ENCODE results near the gene ADA.

Gene ADA

DNA sequence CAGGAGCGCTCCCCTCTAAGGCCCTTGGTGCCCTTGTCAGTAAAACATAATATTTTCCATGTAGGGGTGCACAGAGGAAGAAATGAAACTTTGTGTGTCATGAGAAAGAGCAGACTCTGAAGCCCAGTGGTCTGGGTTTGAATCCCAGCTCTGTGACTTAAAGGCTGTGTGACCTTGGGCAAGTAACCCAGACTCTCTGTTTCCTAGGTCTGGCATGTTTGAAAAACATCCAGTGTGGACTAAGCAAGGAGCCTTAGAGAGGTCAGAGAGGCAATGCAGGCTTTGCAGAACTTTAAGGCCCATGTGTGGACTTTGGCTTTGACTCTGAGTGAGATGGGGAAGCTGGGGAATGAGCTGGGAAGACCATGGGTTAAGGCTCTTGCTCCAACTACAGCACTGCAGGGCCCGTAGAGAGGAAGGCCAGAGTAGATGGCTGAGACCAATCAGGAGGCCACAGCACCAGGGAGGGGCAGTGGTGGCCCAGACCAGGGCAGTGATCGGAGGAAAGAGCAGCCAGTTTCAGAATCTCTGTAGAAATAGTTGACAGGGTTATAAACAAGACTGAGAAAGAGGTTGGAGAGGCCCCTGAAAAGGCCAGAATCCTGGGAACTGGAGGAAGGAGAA lies 18.2 kb downstream of the ADA start:
- WGBS, result 82% methylated on average over 2 of the region's 3 CpGs
- Histone ChIP-seq H3K9ac (ENCODE audit: low read depth, low read length) (no peak overlapping the region), H3K4me3 (ENCODE audit: low read length) (no peak overlapping the region), H3K4me1 (ENCODE audit: insufficient read depth, low read length) (0 out of 2 replicates have a peak, but pooled peaks cover 5% of the 10 kb centered on the region), H3K36me3 (ENCODE audit: insufficient read depth, low read length) (peaks cover 7% of the 10 kb centered on the region; the same call in 1 of the 2 replicates), H3K9me3 (ENCODE audit: insufficient read depth, low read depth, low read length) (no peaks in the 10 kb centered on the region), H3K27me3 (ENCODE audit: insufficient read depth, low read length) (no peaks in the 10 kb centered on the region), H3K27ac (ENCODE audit: low read depth, low read length) (no peak overlapping the region)

DNA sequence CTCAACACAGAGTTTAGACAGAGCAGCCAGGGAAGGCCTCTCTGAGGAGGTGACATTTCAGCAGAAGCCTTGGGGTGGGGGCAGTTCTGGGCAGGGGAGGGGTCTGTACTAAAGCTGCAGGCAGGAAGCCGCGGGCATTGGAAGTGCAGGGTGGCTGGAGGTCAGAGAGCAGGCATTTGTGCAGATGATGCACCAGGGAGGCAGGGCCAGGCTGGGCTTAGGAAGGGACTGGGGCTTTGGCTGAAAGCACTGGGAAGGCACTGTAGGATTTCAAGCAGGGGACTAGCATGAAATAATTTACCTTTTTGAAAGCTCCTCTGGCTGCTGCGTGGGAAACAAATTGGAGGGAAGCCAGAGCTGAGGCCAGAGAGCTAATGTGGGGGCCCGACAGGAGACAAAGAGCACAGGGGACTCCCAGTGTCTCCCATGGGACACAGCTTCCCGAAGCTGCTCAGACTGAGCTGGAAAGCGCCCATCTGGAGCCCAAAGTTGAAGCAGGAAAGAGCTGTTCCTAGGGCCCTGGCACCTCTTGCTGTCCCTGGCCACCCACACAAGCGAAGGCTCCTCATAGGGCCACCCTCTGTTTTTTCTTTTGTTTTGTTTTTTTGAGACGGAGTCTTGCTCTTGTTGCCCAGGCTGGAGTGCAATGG lies 19.3 kb downstream of the ADA start:
- Histone ChIP-seq H3K9ac (ENCODE audit: low read depth, low read length) (no peak overlapping the region), H3K36me3 (ENCODE audit: insufficient read depth, low read length) (peaks cover 7% of the 10 kb centered on the region), H3K4me1 (ENCODE audit: insufficient read depth, low read length) (0 out of 2 replicates have a peak, but pooled peaks cover 5% of the 10 kb centered on the region), H3K4me3 (ENCODE audit: low read length) (no peak overlapping the region), H3K27me3 (ENCODE audit: insufficient read depth, low read length) (no peaks in the 10 kb centered on the region), H3K27ac (ENCODE audit: low read depth, low read length) (no peak overlapping the region), H3K9me3 (ENCODE audit: insufficient read depth, low read depth, low read length) (no peaks in the 10 kb centered on the region)
- 88% methylated on average over 8 of the region's 8 CpGs for WGBS

DNA sequence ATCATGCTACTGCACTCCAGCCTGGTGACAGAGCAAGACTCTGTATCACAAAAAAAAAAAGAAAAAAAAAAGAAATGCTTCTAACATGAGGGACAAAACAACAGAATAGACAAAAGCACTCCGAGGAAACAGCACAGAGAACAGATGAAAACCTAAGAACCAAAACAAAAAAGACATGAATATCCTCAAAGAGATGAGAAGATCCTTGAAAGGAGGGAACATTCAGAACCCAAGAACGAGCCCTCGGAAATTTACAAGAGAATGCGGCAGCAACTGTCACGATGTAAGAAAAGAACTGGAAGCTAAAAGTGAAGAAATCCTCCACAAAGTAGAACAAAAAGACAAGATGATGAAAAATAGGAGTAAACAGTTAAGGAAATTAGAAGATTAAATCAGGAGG lies 21.2 kb downstream of the ADA start:
- H3K27ac ChIP-seq (ENCODE audit: low read depth, low read length), result no peak overlapping the region
- no peak overlapping the region for H3K4me3 ChIP-seq (ENCODE audit: low read length)
- 0 out of 2 replicates have a peak, but pooled peaks cover 5% of the 10 kb centered on the region for H3K4me1 ChIP-seq (ENCODE audit: insufficient read depth, low read length)
- no peak overlapping the region for H3K9ac ChIP-seq (ENCODE audit: low read depth, low read length)
- H3K9me3 ChIP-seq (ENCODE audit: insufficient read depth, low read depth, low read length), result no peaks in the 10 kb centered on the region
- 61% methylated on average over 4 of the region's 5 CpGs for WGBS
- H3K36me3 ChIP-seq (ENCODE audit: insufficient read depth, low read length), result peaks cover 7% of the 10 kb centered on the region
- H3K27me3 ChIP-seq (ENCODE audit: insufficient read depth, low read length), result no peaks in the 10 kb centered on the region

GRCh38 chr20:44629542-44629941 lies 22.0 kb downstream of the ADA start:
- H3K27me3 ChIP-seq (ENCODE audit: insufficient read depth, low read length), result no peaks in the 10 kb centered on the region
- no peak overlapping the region for H3K27ac ChIP-seq (ENCODE audit: low read depth, low read length)
- 93% methylated on average over 10 of the region's 10 CpGs for WGBS
- no peaks in the 10 kb centered on the region for H3K9me3 ChIP-seq (ENCODE audit: insufficient read depth, low read depth, low read length)
- peaks cover under 1% of the 10 kb centered on the region; the same call in 1 of the 2 replicates for H3K36me3 ChIP-seq (ENCODE audit: insufficient read depth, low read length)
- H3K4me3 ChIP-seq (ENCODE audit: low read length), result no peak overlapping the region
- H3K4me1 ChIP-seq (ENCODE audit: insufficient read depth, low read length), result 0 out of 2 replicates have a peak, but pooled peaks cover 5% of the 10 kb centered on the region
- no peak overlapping the region for H3K9ac ChIP-seq (ENCODE audit: low read depth, low read length)

DNA sequence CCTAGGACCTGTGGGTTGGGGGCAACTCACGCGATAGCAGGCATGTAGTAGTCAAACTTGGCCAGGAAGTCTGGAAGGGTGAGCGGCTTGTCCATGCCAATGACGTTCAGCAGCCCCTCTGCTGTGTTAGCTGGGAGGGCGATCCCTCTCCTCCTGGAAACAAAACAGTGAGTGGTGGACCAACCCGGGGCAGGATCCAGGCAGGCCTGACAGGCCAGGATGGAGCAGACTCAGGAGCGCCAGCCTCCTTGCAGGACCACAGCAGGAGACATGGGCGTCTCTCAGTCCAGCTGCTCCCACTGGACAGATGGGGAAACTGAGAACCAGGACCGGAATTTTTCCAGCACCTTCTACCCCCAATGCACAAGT lies 22.5 kb downstream of the ADA start:
- Histone ChIP-seq H3K9me3 (ENCODE audit: insufficient read depth, low read depth, low read length) (no peaks in the 10 kb centered on the region), H3K4me3 (ENCODE audit: low read length) (no peak overlapping the region), H3K9ac (ENCODE audit: low read depth, low read length) (no peak overlapping the region), H3K36me3 (ENCODE audit: insufficient read depth, low read length) (no peaks in the 10 kb centered on the region; the same call in 1 of the 2 replicates), H3K27ac (ENCODE audit: low read depth, low read length) (no peak overlapping the region), H3K4me1 (ENCODE audit: insufficient read depth, low read length) (0 out of 2 replicates have a peak, but pooled peaks cover 5% of the 10 kb centered on the region), H3K27me3 (ENCODE audit: insufficient read depth, low read length) (no peaks in the 10 kb centered on the region)
- 93% methylated on average over 9 of the region's 9 CpGs for WGBS

GRCh38 chr20:44627364-44628010 lies 24.0 kb downstream of the ADA start:
- 94% methylated on average over 13 of the region's 13 CpGs for WGBS
- Histone ChIP-seq H3K27ac (ENCODE audit: low read depth, low read length) (no peak overlapping the region), H3K9ac (ENCODE audit: low read depth, low read length) (no peak overlapping the region), H3K9me3 (ENCODE audit: insufficient read depth, low read depth, low read length) (no peaks in the 10 kb centered on the region), H3K36me3 (ENCODE audit: insufficient read depth, low read length) (no peaks in the 10 kb centered on the region; the same call in 1 of the 2 replicates), H3K4me3 (ENCODE audit: low read length) (no peak overlapping the region), H3K27me3 (ENCODE audit: insufficient read depth, low read length) (no peaks in the 10 kb centered on the region), H3K4me1 (ENCODE audit: insufficient read depth, low read length) (0 out of 2 replicates have a peak, but pooled peaks cover 5% of the 10 kb centered on the region)

DNA sequence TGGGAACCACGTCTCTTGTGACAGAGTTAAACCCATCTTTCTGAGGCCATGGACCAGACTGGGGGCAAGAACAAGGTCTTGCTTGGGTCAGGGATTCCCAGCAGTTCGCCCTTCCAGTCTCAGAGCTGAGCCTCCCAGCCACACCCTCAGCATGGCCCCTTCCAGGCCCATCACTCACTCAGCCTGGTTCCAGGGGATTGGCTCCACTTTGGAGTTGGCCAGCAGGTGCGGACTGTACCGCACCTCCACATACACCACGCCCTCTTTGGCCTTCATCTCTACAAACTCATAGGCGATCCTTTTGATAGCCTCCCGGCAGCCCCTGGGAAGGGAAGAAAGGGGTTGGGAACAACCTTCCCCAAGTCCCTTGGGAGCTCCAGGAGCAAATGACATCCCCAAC lies 25.2 kb downstream of the ADA start:
- no peaks in the 10 kb centered on the region; the same call in 1 of the 2 replicates for H3K27me3 ChIP-seq (ENCODE audit: insufficient read depth, low read length)
- H3K4me1 ChIP-seq (ENCODE audit: insufficient read depth, low read length), result 0 out of 2 replicates have a peak, but pooled peaks cover 5% of the 10 kb centered on the region
- 96% methylated on average over 7 of the region's 7 CpGs for WGBS
- H3K4me3 ChIP-seq (ENCODE audit: low read length), result no peak overlapping the region
- H3K9me3 ChIP-seq (ENCODE audit: insufficient read depth, low read depth, low read length), result no peaks in the 10 kb centered on the region
- H3K27ac ChIP-seq (ENCODE audit: low read depth, low read length), result no peak overlapping the region
- no peak overlapping the region for H3K9ac ChIP-seq (ENCODE audit: low read depth, low read length)
- peaks cover 3% of the 10 kb centered on the region; the same call in 1 of the 2 replicates for H3K36me3 ChIP-seq (ENCODE audit: insufficient read depth, low read length)

DNA sequence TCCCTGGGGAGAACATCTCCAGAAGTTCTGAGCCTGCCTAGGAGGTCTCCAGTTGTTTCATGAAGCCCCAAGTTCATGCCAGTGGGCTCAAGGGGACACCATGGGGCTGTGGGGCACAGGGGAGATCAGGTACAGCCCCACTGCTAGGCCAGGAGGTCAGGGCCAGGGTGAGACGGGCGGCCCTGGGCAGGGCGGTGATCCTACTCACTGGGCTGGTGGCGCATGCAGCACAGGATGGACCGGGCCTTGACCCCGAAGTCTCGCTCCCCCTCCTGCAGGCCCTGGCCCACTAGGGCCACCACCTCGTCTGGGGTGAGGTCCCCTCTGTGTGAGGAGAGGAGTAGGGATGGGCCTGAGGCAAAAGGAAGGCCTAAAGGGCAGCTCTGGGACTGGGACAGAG lies 26.1 kb downstream of the ADA start:
- Histone ChIP-seq H3K4me3 (ENCODE audit: low read length) (no peak overlapping the region), H3K4me1 (ENCODE audit: insufficient read depth, low read length) (0 out of 2 replicates have a peak, but pooled peaks cover 3% of the 10 kb centered on the region), H3K36me3 (ENCODE audit: insufficient read depth, low read length) (peaks cover 10% of the 10 kb centered on the region), H3K27ac (ENCODE audit: low read depth, low read length) (no peak overlapping the region), H3K9ac (ENCODE audit: low read depth, low read length) (no peak overlapping the region), H3K9me3 (ENCODE audit: insufficient read depth, low read depth, low read length) (no peaks in the 10 kb centered on the region), H3K27me3 (ENCODE audit: insufficient read depth, low read length) (peaks cover 5% of the 10 kb centered on the region; the same call in 1 of the 2 replicates)
- WGBS, result 95% methylated on average over 8 of the region's 8 CpGs

GRCh38 chr20:44624743-44625271 lies 26.7 kb downstream of the ADA start:
- Histone ChIP-seq H3K9me3 (ENCODE audit: insufficient read depth, low read depth, low read length) (no peaks in the 10 kb centered on the region), H3K36me3 (ENCODE audit: insufficient read depth, low read length) (peaks cover 15% of the 10 kb centered on the region), H3K4me1 (ENCODE audit: insufficient read depth, low read length) (no peaks in the 10 kb centered on the region), H3K4me3 (ENCODE audit: low read length) (no peak overlapping the region), H3K27ac (ENCODE audit: low read depth, low read length) (no peak overlapping the region), H3K9ac (ENCODE audit: low read depth, low read length) (no peak overlapping the region), H3K27me3 (ENCODE audit: insufficient read depth, low read length) (peaks cover 11% of the 10 kb centered on the region; the same call in 1 of the 2 replicates)
- WGBS, result 85% methylated on average over 5 of the region's 6 CpGs

DNA sequence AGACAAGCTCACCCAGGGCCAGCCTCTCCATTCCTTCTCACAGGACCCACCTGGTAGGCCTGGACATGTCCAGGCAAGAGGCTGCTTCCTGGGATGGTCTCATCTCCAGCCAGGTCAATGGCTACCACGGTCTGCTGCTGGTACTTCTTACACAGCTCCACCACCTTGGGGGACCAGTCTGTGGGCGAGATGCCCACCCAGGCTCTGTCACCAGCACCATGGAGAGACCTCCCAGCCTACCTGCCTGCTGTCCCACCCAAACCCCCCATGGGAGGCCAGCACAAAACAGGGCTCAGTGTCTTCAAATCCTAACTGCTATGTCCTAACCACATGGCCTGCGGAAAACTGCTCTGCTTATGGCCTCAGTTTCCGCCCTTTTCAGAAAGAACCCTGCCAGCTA lies 27.3 kb downstream of the ADA start:
- no peak overlapping the region for H3K27ac ChIP-seq (ENCODE audit: low read depth, low read length)
- no peaks in the 10 kb centered on the region for H3K9me3 ChIP-seq (ENCODE audit: insufficient read depth, low read depth, low read length)
- WGBS, result 92% methylated on average over 4 of the region's 4 CpGs
- no peak overlapping the region for H3K4me3 ChIP-seq (ENCODE audit: low read length)
- H3K9ac ChIP-seq (ENCODE audit: low read depth, low read length), result no peak overlapping the region
- H3K36me3 ChIP-seq (ENCODE audit: insufficient read depth, low read length), result peaks cover 22% of the 10 kb centered on the region
- H3K27me3 ChIP-seq (ENCODE audit: insufficient read depth, low read length), result peaks cover 17% of the 10 kb centered on the region; the same call in 1 of the 2 replicates
- no peaks in the 10 kb centered on the region for H3K4me1 ChIP-seq (ENCODE audit: insufficient read depth, low read length)
